ENCODE data around the gene MT1X. TPM values are rescaled to one million over a fixed set of nuclear protein-coding genes. Genes with fewer than 3 reads are reported as not detected.

Gene MT1X
- total RNA-seq, 4 donors from 2014 or later, result 314 to 2,825 (median 445) TPM

DNA sequence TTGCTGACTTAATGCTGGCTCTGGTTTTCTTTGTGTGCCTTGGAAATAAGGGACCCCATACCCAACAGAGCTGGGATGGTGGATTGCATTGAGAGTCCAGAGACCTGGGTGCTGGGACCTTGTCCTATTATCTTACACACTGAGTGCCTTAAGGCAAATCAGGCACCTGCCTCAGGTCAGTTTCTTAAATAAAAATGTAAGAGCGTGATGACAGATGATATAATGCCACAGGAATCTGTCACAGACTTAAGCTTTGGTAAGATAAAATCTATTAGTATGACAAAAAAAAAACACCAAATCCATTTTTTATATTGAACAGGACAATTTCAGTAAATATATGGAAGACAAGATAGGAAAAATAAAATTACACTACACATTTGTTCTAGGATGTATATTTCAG lies 42.2 kb upstream of the MT1X start:
- Histone ChIP-seq H3K36me3 (no peaks in the 10 kb centered on the region), H3K27me3 (peaks cover 4% of the 10 kb centered on the region), H3K4me3 (replicated peaks in 1 of 3) (no peak overlapping the region), H3K9me3 (no peaks in the 10 kb centered on the region), H3K27ac (no peak overlapping the region), H3K4me1 (peaks cover 11 to 33% of the 10 kb centered on the region in 2 donors)
- intact Hi-C loops (cut with DNase I), result no loop called here
- DNase-seq, result no peak
- WGBS, 2 donors, result 92 to 97% methylated on average over 1 of the region's 1 CpG
- TF ChIP-seq, protein P1, sequence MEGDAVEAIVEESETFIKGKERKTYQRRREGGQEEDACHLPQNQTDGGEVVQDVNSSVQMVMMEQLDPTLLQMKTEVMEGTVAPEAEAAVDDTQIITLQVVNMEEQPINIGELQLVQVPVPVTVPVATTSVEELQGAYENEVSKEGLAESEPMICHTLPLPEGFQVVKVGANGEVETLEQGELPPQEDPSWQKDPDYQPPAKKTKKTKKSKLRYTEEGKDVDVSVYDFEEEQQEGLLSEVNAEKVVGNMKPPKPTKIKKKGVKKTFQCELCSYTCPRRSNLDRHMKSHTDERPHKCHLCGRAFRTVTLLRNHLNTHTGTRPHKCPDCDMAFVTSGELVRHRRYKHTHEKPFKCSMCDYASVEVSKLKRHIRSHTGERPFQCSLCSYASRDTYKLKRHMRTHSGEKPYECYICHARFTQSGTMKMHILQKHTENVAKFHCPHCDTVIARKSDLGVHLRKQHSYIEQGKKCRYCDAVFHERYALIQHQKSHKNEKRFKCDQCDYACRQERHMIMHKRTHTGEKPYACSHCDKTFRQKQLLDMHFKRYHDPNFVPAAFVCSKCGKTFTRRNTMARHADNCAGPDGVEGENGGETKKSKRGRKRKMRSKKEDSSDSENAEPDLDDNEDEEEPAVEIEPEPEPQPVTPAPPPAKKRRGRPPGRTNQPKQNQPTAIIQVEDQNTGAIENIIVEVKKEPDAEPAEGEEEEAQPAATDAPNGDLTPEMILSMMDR (IDR thresholded peaks at IDR 0.05), result no peak
- TF ChIP-seq POLR2A (IDR thresholded peaks at IDR 0.05), result no peak

DNA sequence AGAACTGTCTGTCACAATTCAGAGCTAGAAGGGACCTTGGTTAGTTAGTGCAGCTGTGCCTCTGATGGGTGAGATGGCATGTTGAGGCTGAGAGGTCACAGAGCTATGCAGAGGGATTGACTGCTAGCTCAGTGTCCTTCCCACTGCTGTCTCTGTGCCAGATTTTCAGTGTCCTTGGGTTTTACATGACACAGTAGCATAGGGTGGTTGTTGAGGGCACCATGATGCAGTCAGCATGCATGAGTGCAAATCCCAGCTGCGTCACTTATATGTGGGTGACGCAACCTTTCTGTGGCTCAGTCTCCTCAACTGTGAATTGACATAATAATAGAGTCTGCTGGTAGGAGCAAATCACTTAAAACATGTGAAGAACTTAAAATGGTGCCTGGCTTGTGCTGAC lies 41.1 kb upstream of the MT1X start:
- 100% methylated on average over 2 of the region's 2 CpGs for WGBS, 2 donors
- H3K27ac ChIP-seq, result no peak overlapping the region
- no peaks in the 10 kb centered on the region for H3K27me3 ChIP-seq

DNA sequence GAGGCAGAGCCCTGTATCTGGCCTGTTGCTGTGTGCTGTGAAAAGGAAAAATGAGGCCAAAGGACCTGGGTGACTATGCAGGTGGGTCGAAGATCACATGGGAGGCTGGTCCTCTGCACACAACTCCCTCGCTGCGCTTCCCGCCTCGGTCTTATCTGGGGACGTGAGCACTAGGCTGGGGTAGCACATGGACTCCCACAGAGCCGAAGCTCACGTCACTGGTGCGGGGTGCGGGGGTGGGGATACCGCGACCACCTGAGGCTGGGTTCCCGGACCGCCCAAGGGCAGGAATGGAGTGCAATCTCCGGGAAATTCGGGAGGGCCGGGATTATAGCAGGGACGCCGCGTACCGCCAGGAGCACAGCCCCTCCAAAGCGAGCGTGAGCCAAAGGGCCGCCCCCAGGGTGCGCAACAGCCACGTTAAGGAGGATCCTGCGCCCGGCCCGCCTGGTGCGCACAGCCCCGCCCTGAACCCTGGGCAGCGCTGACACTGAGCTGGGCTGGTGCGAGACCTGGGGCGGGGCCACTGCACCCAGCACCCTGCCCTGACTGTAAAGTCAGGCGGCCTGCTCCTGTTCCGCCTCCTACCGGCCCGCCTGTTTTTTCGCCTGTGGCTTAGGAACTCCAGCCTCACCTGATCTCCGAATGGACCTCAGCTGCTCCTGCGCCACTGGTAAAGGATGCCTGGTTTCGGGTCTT lies 39.0 kb upstream of the MT1X start:
- no peaks in the 10 kb centered on the region for H3K36me3 ChIP-seq
- H3K4me3 ChIP-seq (replicated peaks in 1 of 3), result peak overlapping the region in 1 of 3 donors; percentile 22
- H3K4me1 ChIP-seq, result peaks cover 11 to 26% of the 10 kb centered on the region in 2 donors
- H3K9me3 ChIP-seq, result no peaks in the 10 kb centered on the region
- H3K27me3 ChIP-seq, result no peaks in the 10 kb centered on the region
- intact Hi-C loops (cut with DNase I), result no loop called here
- peak; percentile 90 to 91 for DNase-seq
- 11% methylated on average over 12 to 18 of the region's 42 CpGs for WGBS, 2 donors
- TF ChIP-seq, protein P1 (IDR thresholded peaks at IDR 0.05), result peak in 5 of 6 experiments; percentile 15 to 67 (median 60)
- peak; percentile 32 to 72 for TF ChIP-seq POLR2A (IDR thresholded peaks at IDR 0.05)
- H3K27ac ChIP-seq, result peak overlapping the region in 2 of 3 donors; percentile 6 to 66

More for the DNA sequence above, 41.1 kb upstream of the MT1X start:
- Histone ChIP-seq H3K9me3 (no peaks in the 10 kb centered on the region), H3K36me3 (no peaks in the 10 kb centered on the region), H3K4me1 (peaks cover 11 to 33% of the 10 kb centered on the region in 2 donors), H3K4me3 (replicated peaks in 1 of 3) (no peak overlapping the region)
- no peak for TF ChIP-seq POLR2A (IDR thresholded peaks at IDR 0.05)
- DNase-seq, result no peak
- intact Hi-C loops (cut with DNase I), result no loop called here

DNA sequence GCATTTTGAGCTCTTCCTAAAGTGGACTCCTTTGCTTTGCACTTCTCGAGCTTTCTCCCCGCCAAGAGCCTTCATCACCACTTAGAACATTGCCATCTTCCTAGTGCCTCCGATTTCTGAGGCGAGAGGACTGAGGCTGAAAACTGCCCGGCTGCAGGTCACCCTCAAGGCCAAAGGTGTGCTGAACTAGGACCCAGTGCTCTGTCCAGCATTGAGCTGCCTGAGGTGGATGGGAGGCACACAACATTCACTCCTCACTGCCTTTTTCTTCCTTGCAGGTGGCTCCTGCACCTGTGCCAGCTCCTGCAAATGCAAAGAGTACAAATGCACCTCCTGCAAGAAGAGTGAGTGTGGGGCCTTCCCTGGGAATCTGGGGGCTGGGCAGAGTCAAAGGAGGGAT lies 38.4 kb upstream of the MT1X start:
- WGBS, 2 donors, result 37 to 49% methylated on average over 4 to 5 of the region's 5 CpGs
- H3K4me3 ChIP-seq (replicated peaks in 1 of 3), result peak overlapping the region in 1 of 3 donors; percentile 22
- H3K27me3 ChIP-seq, result no peaks in the 10 kb centered on the region
- intact Hi-C loops (cut with DNase I), result no loop called here
- no peak for DNase-seq
- peaks cover 7 to 20% of the 10 kb centered on the region in 2 donors for H3K4me1 ChIP-seq
- H3K36me3 ChIP-seq, result no peaks in the 10 kb centered on the region
- peak overlapping the region in 2 of 3 donors; percentile 6 to 66 for H3K27ac ChIP-seq
- TF ChIP-seq, protein P1 (IDR thresholded peaks at IDR 0.05), result no peak
- no peak for TF ChIP-seq POLR2A (IDR thresholded peaks at IDR 0.05)
- H3K9me3 ChIP-seq, result no peaks in the 10 kb centered on the region

DNA sequence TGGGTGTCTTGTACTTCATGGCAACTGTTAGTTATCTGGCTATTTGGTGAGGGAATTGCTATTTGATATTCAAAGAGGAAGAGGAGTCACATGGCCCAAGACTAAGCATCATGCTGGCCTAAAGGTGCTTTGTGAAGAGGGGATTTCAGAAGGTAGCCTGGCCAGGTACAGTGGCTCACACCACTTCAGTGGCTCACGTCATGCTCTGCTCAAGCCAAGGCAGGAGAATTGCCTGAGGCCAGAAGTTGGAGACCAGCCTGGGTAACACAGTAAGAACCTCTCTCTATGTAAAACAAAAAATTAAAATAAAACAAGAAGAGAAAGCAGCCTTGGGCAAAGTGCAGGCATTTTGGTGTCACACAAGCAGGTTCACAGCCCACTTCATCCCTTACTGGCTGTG lies 37.0 kb upstream of the MT1X start:
- 95 to 96% methylated on average over 1 of the region's 1 CpG for WGBS, 2 donors
- Histone ChIP-seq H3K36me3 (no peaks in the 10 kb centered on the region), H3K27me3 (no peaks in the 10 kb centered on the region), H3K27ac (no peak overlapping the region), H3K4me1 (peaks cover 7 to 17% of the 10 kb centered on the region in 2 donors), H3K9me3 (no peaks in the 10 kb centered on the region), H3K4me3 (replicated peaks in 1 of 3) (no peak overlapping the region)
- intact Hi-C loops (cut with DNase I), result no loop called here
- DNase-seq, result no peak
- no peak for TF ChIP-seq POLR2A (IDR thresholded peaks at IDR 0.05)
- TF ChIP-seq, protein P1 (IDR thresholded peaks at IDR 0.05), result no peak

All from thyroid gland (tissue), 4 donors.